OCI-LY3 (cell line): ENCODE results near the gene NEK11.

Experiments used
- EZH2phosphoT487 ChIP-seq: fragments of 200-600 bp; shearing (Covaris generic); IDR thresholded peaks from 2 replicates; pipeline ENCODE4 v1.6.1; 2018; ENCODE audit warnings: antibody characterized with exemption, mixed run types, low read depth
- TF ChIP-seq, protein P1 (sequence below): fragments of 200-600, 300-600 bp; sonication (generic); IDR thresholded peaks from 2 replicates; pipeline ENCODE4 v1.5.1; 2014; ENCODE audit warnings: antibody characterized with exemption, low read length, low read depth

DNA sequence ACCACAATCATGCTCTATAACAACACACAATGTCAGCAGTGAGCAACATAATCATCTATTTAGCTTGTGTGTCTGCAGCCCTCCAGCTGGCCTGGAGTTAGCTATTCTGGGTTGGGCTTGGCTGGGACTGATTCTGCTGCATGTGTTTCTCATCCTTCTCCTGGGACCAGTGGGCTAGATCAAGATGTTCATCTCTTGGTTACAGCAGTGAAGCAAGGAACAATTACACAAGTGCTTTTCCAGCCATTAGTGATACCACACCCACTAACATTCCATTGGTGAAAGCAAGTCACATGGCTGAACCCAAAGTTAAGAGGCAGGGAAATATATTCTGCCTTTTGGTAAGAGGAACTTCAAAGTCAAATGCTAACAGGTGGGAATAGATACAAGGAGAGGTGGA is 369.5 kb downstream of the NEK11 start:
- TF ChIP-seq, protein P1, sequence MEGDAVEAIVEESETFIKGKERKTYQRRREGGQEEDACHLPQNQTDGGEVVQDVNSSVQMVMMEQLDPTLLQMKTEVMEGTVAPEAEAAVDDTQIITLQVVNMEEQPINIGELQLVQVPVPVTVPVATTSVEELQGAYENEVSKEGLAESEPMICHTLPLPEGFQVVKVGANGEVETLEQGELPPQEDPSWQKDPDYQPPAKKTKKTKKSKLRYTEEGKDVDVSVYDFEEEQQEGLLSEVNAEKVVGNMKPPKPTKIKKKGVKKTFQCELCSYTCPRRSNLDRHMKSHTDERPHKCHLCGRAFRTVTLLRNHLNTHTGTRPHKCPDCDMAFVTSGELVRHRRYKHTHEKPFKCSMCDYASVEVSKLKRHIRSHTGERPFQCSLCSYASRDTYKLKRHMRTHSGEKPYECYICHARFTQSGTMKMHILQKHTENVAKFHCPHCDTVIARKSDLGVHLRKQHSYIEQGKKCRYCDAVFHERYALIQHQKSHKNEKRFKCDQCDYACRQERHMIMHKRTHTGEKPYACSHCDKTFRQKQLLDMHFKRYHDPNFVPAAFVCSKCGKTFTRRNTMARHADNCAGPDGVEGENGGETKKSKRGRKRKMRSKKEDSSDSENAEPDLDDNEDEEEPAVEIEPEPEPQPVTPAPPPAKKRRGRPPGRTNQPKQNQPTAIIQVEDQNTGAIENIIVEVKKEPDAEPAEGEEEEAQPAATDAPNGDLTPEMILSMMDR = no peak
- TF ChIP-seq EZH2phosphoT487 = no peak
